SH-SY5Y (cell line): Measurements from ENCODE around the gene MARCKSL1.

Source experiments
- GATA2 ChIP-seq: IDR thresholded peaks from 2 replicates; pipeline ENCODE4 v1.6.1; 2011; ENCODE audit warnings: mild to moderate bottlenecking, low read depth, low read length
- GATA3 ChIP-seq: IDR thresholded peaks from 2 replicates; pipeline ENCODE4 v1.6.1; 2011; ENCODE audit warnings: low read depth, mild to moderate bottlenecking, low read length, moderate library complexity

DNA sequence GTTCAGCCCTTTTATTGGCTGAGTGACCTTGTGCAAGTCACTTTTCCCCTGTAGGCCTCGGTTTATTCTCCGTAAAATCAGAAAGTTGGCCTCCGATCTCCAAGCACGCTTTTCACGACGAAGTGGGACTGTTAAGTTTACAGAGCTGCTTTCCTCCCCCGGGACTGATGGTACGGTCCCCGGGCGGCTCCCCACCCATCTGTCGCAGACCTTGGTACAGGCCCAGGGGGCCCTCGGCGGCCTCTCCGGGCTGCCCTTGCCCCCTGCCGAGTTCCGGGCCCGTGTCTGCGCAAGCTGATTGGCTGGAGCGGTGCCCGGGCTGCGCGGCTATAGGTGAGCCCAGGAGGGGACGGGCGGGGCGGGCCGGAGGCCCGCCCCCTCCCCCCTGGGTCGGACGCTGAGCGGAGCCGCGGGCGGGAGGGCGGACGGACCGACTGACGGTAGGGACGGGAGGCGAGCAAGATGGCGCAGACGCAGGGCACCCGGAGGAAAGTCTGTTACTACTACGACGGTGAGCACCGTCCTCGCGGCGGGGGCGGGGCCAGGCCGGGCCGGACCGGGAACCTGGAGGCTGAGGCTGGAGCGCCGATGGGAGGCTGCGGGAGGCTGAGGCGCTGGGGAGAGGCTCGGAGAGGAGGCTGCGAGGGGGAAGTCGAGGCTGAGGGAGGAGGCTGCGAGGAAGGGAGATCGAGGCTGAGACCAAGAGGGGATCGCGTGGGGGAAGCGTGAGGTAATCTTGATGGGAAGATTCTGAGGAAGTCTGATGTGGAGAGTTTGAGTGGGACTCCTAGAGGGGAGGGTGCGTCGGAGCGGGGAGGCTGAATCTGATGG, 44.1 kb downstream of the MARCKSL1 start, which contains the start of gene HDAC1:
- TF ChIP-seq GATA2 (no peak), GATA3 (no peak)
